IPS-20b (cell line): ENCODE measurements around the gene CASR.
"Not testable (repeated sequence)": the region's sequence is repeated elsewhere in the genome, so short reads cannot be mapped to it uniquely, and the experiment has no call there.

Experiments
- H3K27ac ChIP-seq: one replicate; pipeline ENCODE4 v1.5.1; 2013; ENCODE audit warnings: low read length
- H3K27me3 ChIP-seq: 2 replicates; pipeline ENCODE4 v1.6.1; 2013; ENCODE audit warnings: mild to moderate bottlenecking, low read length, inconsistent platforms; ENCODE audit not compliant: insufficient read depth
- H3K36me3 ChIP-seq: 2 replicates; pipeline ENCODE4 v1.6.1; 2013; ENCODE audit warnings: low read depth, mild to moderate bottlenecking, inconsistent platforms, low read length, moderate library complexity; ENCODE audit not compliant: insufficient read depth
- H3K4me1 ChIP-seq: 2 replicates; pipeline ENCODE4 v1.6.1; 2013; ENCODE audit warnings: mild to moderate bottlenecking, control low read depth, inconsistent platforms, low read length, moderate library complexity; ENCODE audit not compliant: insufficient read depth
- H3K4me3 ChIP-seq: 2 replicates; pipeline ENCODE4 v1.5.1; 2013; ENCODE audit warnings: mild to moderate bottlenecking, low read length, inconsistent platforms
- H3K9ac ChIP-seq: 2 replicates; pipeline ENCODE4 v1.6.1; 2013; ENCODE audit warnings: low read depth, mild to moderate bottlenecking, inconsistent platforms, low read length, moderate library complexity
- H3K9me3 ChIP-seq: 2 replicates; pipeline ENCODE4 v1.6.1; 2013; ENCODE audit warnings: mild to moderate bottlenecking, low read depth, low read length, inconsistent platforms; ENCODE audit not compliant: insufficient read depth

The CASR gene

GRCh38 chr3:122183521-122183892 is at the start of gene CASR:
CASR (plus strand) TSS chr3:122183668; CDS start chr3:122254190, 70,522 bp downstream.
- H3K9me3 ChIP-seq = no peaks in the 10 kb centered on the region
- H3K27ac ChIP-seq = no peak within 1 kb of the TSS
- peaks cover 79% of the 10 kb centered on the region for H3K27me3 ChIP-seq
- H3K4me1 ChIP-seq = no peaks in the 10 kb centered on the region
- peak within 1 kb of the TSS; percentile 48 for H3K9ac ChIP-seq
- peak within 1 kb of the TSS; percentile 80 for H3K4me3 ChIP-seq
- H3K36me3 ChIP-seq = no peaks in the 10 kb centered on the region

- Histone ChIP-seq H3K36me3 (no peaks in the 10 kb centered on the region), H3K27ac (no peak overlapping the region), H3K9me3 (peaks cover 14% of the 10 kb centered on the region)
Observed at GRCh38 chr3:122146466-122146865, 37.0 kb upstream of the CASR start.

GRCh38 chr3:122148941-122149627 is 34.4 kb upstream of the CASR start:
- H3K9ac ChIP-seq = no peak overlapping the region
- no peak overlapping the region for H3K27ac ChIP-seq
- H3K9me3 ChIP-seq = peaks cover 3% of the 10 kb centered on the region; the same call in 1 of the 2 replicates
- H3K4me3 ChIP-seq = no peak overlapping the region
- H3K27me3 ChIP-seq = no peaks in the 10 kb centered on the region
- no peaks in the 10 kb centered on the region for H3K4me1 ChIP-seq
- H3K36me3 ChIP-seq = no peaks in the 10 kb centered on the region

More at GRCh38 chr3:122146466-122146865, 37.0 kb upstream of the CASR start:
- no peaks in the 10 kb centered on the region for H3K4me1 ChIP-seq
- H3K27me3 ChIP-seq = no peaks in the 10 kb centered on the region
- no peak overlapping the region for H3K4me3 ChIP-seq
- H3K9ac ChIP-seq = no peak overlapping the region

- no peak overlapping the region for H3K4me3 ChIP-seq
- H3K27ac ChIP-seq = no peak overlapping the region
- H3K9ac ChIP-seq = no peak overlapping the region
- no peaks in the 10 kb centered on the region for H3K36me3 ChIP-seq
- H3K9me3 ChIP-seq = peaks cover 17% of the 10 kb centered on the region; the same call in 1 of the 2 replicates
- no peaks in the 10 kb centered on the region for H3K4me1 ChIP-seq
- H3K27me3 ChIP-seq = no peaks in the 10 kb centered on the region
Observed at GRCh38 chr3:122151480-122151879, 32.0 kb upstream of the CASR start.

- H3K4me1 ChIP-seq, H3K36me3 ChIP-seq, H3K9me3 ChIP-seq, H3K27me3 ChIP-seq, H3K9ac ChIP-seq, H3K4me3 ChIP-seq, H3K27ac ChIP-seq: not testable (repeated sequence)
Observed at GRCh38 chr3:122164983-122165382, 18.5 kb upstream of the CASR start.

GRCh38 chr3:122167630-122168029 is 15.8 kb upstream of the CASR start:
- Histone ChIP-seq H3K4me3 (no peak overlapping the region), H3K9me3 (peaks cover 1% of the 10 kb centered on the region; the same call in 1 of the 2 replicates), H3K36me3 (no peaks in the 10 kb centered on the region), H3K9ac (no peak overlapping the region), H3K27me3 (no peaks in the 10 kb centered on the region), H3K27ac (no peak overlapping the region), H3K4me1 (no peaks in the 10 kb centered on the region)

- H3K9me3 ChIP-seq = peaks cover 4% of the 10 kb centered on the region
- H3K27ac ChIP-seq = no peak overlapping the region
- H3K4me3 ChIP-seq = no peak overlapping the region
- no peaks in the 10 kb centered on the region for H3K27me3 ChIP-seq
- H3K4me1 ChIP-seq = no peaks in the 10 kb centered on the region
- no peak overlapping the region for H3K9ac ChIP-seq
- no peaks in the 10 kb centered on the region for H3K36me3 ChIP-seq
Observed at GRCh38 chr3:122168044-122168443, 15.4 kb upstream of the CASR start.

- H3K27me3 ChIP-seq = no peaks in the 10 kb centered on the region
- no peaks in the 10 kb centered on the region for H3K36me3 ChIP-seq
- no peak overlapping the region for H3K4me3 ChIP-seq
- H3K9ac ChIP-seq = no peak overlapping the region
- peaks cover 18% of the 10 kb centered on the region for H3K9me3 ChIP-seq
- H3K4me1 ChIP-seq = no peaks in the 10 kb centered on the region
- no peak overlapping the region for H3K27ac ChIP-seq
Observed at GRCh38 chr3:122169911-122170310, 13.6 kb upstream of the CASR start.

- H3K27ac ChIP-seq, H3K4me1 ChIP-seq, H3K9ac ChIP-seq, H3K36me3 ChIP-seq, H3K4me3 ChIP-seq, H3K27me3 ChIP-seq: not testable (repeated sequence)
- peaks cover 18% of the 10 kb centered on the region for H3K9me3 ChIP-seq
Observed at GRCh38 chr3:122171361-122171760, 12.1 kb upstream of the CASR start.

GRCh38 chr3:122178711-122179110 is 4.8 kb upstream of the CASR start:
- Histone ChIP-seq H3K9me3 (peaks cover 8% of the 10 kb centered on the region), H3K9ac (no peak overlapping the region), H3K4me1 (no peaks in the 10 kb centered on the region), H3K27ac (no peak overlapping the region), H3K4me3 (no peak overlapping the region), H3K36me3 (no peaks in the 10 kb centered on the region), H3K27me3 (peaks cover 35% of the 10 kb centered on the region)

GRCh38 chr3:122183893-122184590 is 574 bp downstream of the CASR start:
- Histone ChIP-seq H3K27ac (no peak overlapping the region), H3K9ac (peak overlapping the region; percentile 48), H3K4me1 (no peaks in the 10 kb centered on the region), H3K36me3 (no peaks in the 10 kb centered on the region), H3K9me3 (no peaks in the 10 kb centered on the region), H3K27me3 (peaks cover 83% of the 10 kb centered on the region), H3K4me3 (peak overlapping the region; percentile 80)

- Histone ChIP-seq H3K9me3 (no peaks in the 10 kb centered on the region), H3K27ac (no peak overlapping the region), H3K36me3 (no peaks in the 10 kb centered on the region), H3K4me3 (peak overlapping the region; percentile 80), H3K4me1 (no peaks in the 10 kb centered on the region), H3K27me3 (peaks cover 83% of the 10 kb centered on the region), H3K9ac (peak overlapping the region; percentile 8; the same call in 1 of the 2 replicates)
Observed at GRCh38 chr3:122184591-122184929, 1.1 kb downstream of the CASR start.
